Right kidney (tissue), 9 donors: Measurements from ENCODE around the gene LGALS7B.
"Not testable (repeated sequence)": the region's sequence is repeated elsewhere in the genome, so short reads cannot be mapped to it uniquely, and the experiment has no call there.

Source experiments
- DNase-seq: peaks from one replicate; pipeline ENCODE4 v3.0.0-alpha.2; 2016
- long read RNA-seq, 8 donors: transcript quantifications; one replicate each; lab custom pipeline, GENCODE V29; 2026

LGALS7B gene
- long read RNA-seq, donor 1, partial matches to known transcripts = 0 of 2 reads
- long read RNA-seq, donor 1, other reads (novel, unspliced or antisense) = 0 of 2 reads
- long read RNA-seq, donor 2, transcript LGALS7B-202 (2 exons, 532 nt) = major isoform, 7 of 7 reads
- long read RNA-seq, donor 2, partial matches to known transcripts = 0 of 7 reads
- long read RNA-seq, donor 2, other reads (novel, unspliced or antisense) = 0 of 7 reads
- long read RNA-seq, donor 3 = 0 reads
- long read RNA-seq, donor 4, partial matches to known transcripts = 0 of 2 reads
- long read RNA-seq, donor 4, other reads (novel, unspliced or antisense) = 0 of 2 reads
- long read RNA-seq, donor 5, partial matches to known transcripts = 0 of 3 reads
- long read RNA-seq, donor 5, other reads (novel, unspliced or antisense) = 0 of 3 reads
- long read RNA-seq, donor 6, partial matches to known transcripts = 0 of 3 reads
- long read RNA-seq, donor 6, other reads (novel, unspliced or antisense) = 0 of 3 reads
- long read RNA-seq, donor 7 = 0 reads
- long read RNA-seq, donor 8, transcript LGALS7B-202 (2 exons, 532 nt) = major isoform, 5 of 5 reads
- long read RNA-seq, donor 8, partial matches to known transcripts = 0 of 5 reads
- long read RNA-seq, donor 8, other reads (novel, unspliced or antisense) = 0 of 5 reads

- no peak for DNase-seq
Observed at GRCh38 chr19:38788478-38789243, at the start of gene LGALS7B. Gene LGALS7B (plus strand): TSS chr19:38789200. CDS start chr19:38789227, 27 bp downstream.

- DNase-seq = no peak
Observed at GRCh38 chr19:38739440-38740256, 49.4 kb upstream of the LGALS7B start.

DNA sequence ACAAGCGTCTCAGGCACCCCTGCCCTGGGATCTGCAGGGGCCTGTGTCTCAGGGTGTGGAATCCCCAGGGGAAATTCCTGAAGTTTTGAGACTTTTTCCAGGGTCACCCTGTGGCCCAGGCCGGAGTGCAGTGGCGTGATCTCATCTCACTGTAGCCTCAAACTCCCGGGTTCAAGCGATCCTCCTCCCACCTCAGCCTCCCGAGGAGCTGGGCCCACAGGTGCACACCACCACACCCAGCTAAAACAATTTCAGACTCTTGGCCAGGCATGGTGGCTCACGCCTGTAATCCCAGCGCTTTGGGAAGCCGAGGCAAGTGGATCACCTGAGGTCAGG, 48.8 kb upstream of the LGALS7B start:
- DNase-seq = no peak

DNA sequence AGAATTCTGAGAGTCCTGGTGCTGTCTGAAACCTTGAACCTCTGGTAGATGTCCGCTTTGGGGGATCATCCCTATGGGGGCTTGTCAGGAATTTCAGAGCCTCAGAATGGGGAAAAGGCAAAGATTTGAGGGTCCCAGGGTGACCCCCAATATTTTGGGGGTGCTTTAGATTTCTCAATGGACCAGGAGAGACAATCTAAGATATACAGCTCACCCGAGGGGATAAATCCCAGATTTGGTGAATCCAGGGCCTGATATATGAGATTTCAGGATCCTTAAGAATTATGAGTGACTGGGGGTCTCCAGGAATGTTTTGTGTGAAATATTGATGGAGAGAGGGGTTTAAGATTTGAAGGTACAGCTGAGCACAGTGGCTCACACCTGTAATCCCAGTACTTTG, 48.1 kb upstream of the LGALS7B start:
- no peak for DNase-seq

GRCh38 chr19:38741670-38742069, 47.3 kb upstream of the LGALS7B start:
- DNase-seq = no peak

DNA sequence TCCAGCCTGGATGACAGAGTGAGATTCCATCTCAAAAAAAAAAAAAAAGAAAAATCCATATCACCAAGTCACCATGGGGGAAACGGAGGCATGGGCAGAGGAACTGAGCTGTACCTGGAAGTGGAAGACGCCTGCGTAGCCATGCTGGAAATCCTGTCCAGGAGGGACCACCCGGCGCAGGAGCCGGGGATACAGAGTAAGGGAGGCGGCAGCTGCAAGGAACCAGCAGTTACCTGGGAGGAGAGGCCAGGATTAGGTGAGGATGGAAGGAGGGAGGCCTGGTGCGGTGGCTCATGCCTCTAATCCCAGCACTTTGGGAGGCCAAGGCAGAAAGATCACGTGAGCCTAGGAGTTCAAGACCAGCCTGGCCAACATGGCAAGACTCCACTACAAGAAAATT, 46.7 kb upstream of the LGALS7B start:
- no peak for DNase-seq

GRCh38 chr19:38742906-38743305, 46.1 kb upstream of the LGALS7B start:
- no peak for DNase-seq

DNA sequence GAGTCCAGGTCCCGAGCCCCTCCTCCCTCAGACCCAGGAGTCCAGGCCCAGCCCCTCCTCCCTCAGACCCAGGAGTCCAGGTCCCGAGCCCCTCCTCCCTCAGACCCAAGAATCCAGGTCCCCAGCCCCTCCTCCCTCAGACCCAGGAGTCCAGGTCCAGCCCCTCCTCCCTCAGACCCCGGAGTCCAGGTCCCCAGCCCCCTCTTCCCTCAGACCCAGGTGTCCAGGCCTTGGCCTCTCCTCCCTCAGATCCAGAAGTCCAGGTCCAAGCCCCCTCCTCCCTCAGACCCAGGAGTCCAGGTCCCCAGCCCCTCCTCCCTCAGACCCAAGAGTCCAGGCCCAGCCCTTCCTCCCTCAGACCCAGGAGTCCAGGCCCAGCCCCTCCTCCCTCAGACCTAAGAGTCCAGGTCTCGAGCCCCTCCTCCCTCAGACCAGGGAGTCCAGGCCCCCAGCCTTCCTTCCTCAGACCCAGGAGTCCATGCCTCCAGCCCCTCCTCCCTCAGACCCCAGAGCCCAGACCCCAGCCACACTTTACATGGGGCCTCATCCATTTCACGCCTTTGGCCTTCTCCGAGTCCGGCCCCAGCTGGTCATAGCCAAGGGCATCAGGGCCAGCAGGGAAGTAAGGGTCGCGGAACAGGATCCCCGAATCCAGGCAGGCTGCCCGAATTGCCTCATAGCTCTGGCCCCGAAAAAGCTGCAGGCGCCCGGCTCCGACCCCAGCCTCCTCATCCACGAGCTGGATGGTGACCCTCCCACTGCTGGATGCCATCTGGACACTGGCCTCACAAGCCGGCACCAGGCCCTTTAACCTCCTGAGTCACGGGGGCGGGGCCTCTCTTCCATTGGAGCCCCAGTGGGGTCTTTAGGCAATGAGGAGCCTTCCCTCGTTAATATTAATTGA, 45.4 kb upstream of the LGALS7B start:
- no peak for DNase-seq

GRCh38 chr19:38744298-38744681, 44.7 kb upstream of the LGALS7B start, which contains the start of gene CAPN12:
Gene CAPN12 (minus strand): TSS chr19:38744474. CDS start chr19:38744165, 309 bp downstream.
- DNase-seq = no peak

GRCh38 chr19:38744874-38745273, 44.1 kb upstream of the LGALS7B start:
- no peak for DNase-seq

DNA sequence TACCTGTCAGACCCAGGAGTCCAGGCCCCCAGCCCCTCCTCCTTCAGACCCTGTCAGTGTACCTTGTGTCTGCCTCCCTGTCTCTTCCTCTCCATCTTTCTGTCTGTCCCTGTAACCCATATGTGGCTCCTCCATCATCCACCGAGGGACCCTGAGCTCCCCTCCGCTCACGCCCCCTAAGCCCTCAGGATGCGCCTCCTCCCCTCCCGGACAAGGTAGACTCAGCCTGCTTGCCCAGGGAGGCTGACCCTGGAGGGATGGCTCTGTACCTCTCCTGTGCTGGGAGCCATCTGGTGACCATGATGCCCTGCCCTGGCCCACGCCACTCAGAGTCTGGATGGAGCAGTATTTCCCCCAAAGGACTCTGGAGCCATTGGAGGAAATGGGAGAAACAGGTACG, 43.7 kb upstream of the LGALS7B start:
- DNase-seq = no peak

DNA sequence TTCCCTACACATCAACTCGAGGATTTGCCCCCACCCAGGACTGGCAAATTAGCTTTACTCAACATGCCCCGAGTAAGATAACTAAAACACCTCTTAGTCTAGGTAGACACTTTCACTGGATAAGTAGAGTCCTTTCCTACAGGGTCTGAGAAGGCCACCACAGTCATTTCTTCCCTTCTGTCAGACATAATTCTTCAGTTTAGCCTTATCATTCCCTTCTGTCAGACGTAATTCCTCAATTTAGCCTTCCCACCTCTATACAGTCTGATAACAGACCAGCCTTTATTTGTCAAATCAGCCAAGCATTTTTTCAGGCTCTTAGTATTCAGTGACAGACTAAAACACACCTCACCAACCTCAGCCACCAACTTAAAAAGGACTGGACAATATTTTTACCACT, 35.2 kb upstream of the LGALS7B start:
- not testable (repeated sequence) for DNase-seq

GRCh38 chr19:38754196-38754595, 34.8 kb upstream of the LGALS7B start:
- not testable (repeated sequence) for DNase-seq

DNA sequence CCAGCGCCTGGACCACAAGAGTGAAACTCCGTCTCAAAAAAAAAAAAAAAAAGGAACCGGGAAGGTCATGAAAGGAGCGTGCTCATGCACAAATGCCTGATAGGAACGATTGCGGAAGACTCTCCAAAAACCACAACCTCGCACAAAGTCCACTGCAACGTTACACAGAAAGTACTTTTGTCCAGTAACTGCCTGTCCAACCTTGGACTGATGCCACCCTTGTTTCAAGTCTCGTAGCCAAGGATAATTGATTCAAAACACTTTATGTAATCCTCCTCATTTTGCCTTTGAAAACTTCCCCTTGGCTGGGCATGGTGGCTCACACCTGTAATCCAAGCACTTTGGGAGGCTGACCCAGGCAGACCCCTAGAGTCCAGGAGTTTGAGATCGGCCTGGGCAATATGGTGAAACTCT, 29.4 kb upstream of the LGALS7B start:
- DNase-seq = no peak

GRCh38 chr19:38760805-38761517, 28.0 kb upstream of the LGALS7B start:
- DNase-seq = not testable (repeated sequence)

GRCh38 chr19:38761884-38762389, 27.1 kb upstream of the LGALS7B start:
- not testable (repeated sequence) for DNase-seq

- no peak for DNase-seq
Observed at GRCh38 chr19:38763795-38764220, 25.2 kb upstream of the LGALS7B start.

GRCh38 chr19:38765214-38765613, 23.8 kb upstream of the LGALS7B start:
- no peak for DNase-seq

DNA sequence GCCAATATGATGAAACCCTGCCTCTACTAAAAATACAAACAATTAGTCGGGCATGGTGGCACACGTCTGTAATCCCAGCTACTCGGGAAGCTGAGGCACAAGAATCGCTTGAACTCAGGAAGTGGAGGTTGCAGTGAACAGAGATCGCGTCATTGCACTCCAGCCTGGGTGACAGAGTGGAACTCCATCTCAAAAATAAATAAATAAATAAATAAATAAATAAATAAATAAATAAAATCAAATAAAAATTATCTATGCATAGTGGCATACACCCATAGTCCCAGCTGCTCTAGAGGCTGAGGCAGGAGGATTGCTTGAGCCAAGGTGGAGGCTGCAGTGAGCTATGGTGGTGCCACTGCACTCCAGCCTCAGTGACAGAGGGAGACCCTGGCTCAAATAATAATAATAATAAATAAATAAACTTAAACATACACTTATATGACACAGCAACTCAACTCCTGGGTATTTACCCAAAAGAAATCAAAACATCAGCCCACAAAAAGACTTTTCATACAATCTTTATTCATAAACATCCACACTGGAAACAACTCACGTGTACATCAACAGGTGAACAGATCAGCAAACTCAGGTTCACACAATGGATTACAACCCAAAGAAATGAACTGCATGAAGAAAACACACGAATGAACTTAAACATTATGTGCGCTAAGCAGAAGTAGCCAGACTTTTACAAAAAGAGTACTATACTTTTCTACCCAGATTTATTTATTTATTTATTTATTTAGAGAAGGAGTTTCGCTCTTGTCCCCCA, 22.5 kb upstream of the LGALS7B start:
- no peak for DNase-seq
